ENCODE results near the gene DZIP1.

DZIP1 gene

DNA sequence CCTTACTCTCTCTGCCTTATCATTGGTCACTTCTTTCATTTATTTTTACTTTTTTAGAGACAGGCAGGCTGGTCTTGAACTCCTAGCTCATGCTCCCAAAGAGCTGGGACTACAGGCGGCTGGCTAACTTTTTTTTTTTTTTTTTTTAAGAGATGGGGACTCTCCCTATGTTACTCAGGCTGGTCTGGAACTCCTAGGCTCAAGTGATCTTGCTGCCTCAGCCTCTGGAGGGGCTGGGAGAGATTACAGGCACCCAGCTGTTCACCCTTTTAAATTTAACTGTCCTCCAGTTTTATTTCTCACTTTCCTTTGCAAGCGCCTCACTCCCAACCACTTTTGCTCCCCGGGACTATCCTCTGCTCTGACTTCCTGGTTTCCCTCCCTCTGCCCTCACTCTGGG, 97.6 kb downstream of the DZIP1 start:
- DNase-seq (ENCODE audit: low read depth in 2 of 2) = no peak

GRCh38 chr13:95544293-95544692, 100.2 kb downstream of the DZIP1 start:
- DNase-seq (ENCODE audit: low read depth in 2 of 2) = no peak

- no peak for DNase-seq (ENCODE audit: low read depth in 2 of 2)
These were observed 102.5 kb downstream of the DZIP1 start for GRCh38 chr13:95541911-95542474.

DNA sequence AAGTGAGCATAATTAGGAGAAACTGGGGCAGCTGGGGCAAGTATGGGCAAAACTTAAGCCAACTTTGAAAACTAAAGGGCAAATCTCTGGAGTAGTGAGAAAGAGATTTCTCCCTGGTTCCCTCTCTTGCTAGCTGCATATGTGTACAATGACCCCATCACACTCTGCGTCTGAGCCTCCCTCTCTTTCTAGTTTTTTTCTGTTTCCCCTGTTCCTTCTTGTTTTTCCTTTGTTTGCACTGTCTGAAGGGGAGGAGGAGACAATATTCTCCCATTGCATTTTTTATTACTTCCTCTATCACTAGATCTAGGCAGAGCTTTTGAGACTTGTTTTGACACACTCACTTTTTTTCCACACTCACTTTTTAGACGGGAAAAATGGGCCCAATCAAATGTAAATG, 103.2 kb downstream of the DZIP1 start:
- no peak for DNase-seq (ENCODE audit: low read depth in 2 of 2)

DNA sequence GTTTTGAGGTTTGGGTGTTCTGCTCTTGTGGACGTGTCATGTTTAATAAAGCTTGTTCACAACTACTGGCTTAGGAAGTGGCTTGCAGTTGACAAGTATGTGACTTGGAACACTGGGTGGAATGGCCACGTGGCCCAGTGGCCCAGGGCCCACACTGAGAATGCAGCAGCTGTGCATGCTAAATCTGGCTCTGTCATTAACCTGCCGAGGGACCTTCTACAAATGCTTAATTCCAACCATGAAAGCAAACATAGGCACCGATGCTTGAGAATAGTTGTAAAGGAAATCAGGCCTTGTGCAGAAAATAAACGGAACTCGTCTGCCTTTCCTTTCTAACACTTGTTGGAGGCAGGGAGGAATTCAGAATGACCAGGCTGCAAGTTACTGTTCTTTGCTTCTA, 103.6 kb downstream of the DZIP1 start:
- no peak for DNase-seq (ENCODE audit: low read depth in 2 of 2)

DNA sequence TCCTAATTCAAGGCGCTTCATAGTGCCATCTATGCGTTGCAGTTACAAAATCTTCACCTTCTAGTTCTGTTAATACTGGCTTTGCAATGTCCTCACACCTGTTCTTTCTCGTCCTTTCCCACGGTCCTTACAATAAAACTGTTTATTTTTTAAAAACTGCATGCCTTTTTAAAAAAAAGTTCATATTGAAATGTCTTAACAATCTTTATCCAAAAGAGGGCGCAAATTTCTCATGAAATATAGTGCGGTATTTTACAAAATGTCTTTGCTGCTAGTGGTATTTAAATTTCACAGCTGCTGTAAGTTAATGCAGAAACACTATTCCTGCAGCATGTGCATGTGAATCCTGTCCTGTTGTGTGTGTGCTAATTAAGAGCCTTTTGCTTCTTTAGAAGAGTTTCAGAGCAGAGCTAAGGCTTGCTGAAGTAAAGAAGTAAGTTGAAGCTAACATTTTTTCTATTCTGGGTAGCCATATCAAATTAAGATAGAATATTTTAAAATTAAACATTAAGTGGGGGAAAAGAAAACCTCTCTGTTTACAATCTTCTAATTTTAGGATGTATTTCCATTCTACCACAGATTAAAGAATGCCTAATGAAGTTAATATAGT, 107.8 kb downstream of the DZIP1 start:
- no peak for DNase-seq (ENCODE audit: low read depth in 2 of 2)

DNA sequence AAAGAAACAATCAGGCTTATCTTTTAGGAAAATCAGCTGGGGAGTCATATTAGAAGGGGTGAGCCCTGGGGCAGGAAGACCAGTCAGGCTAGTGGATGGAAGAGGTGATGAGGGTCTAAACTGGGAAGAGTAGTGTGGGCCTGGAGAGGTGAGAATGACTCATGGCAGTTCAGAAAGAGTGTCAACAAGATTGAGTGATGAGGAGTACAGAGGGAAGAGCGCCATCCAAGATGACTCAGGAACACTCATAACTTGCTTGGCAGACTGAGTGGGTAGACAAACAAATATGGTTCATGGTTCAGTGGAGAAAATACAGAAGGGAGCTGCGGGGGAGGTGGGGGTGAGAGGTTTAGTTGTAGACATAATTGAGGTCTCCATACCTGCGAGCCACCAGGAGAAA, 109.3 kb downstream of the DZIP1 start:
- DNase-seq (ENCODE audit: low read depth in 2 of 2) = no peak

- DNase-seq (ENCODE audit: low read depth in 2 of 2) = no peak
These were observed 110.9 kb downstream of the DZIP1 start for GRCh38 chr13:95533545-95534160.

DNA sequence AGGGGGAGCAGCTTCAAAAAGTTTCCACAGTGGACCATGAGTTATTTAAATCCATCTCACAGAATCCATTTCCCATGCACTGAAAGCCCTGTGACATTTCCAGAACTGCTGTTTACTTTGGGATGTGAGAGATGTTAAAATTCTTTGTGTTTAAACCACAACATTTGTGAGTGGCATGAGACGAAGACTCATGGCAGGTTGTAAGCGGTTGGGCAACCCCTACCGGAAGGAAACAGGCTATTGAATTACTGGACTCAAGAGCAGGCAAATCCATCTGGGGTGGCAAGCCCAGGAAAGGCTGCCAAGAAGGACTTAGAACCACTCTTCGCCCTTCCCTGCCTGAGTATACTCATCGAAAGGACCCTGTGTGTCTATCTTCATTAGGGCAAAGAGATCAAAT, 114.3 kb downstream of the DZIP1 start:
- no peak for DNase-seq (ENCODE audit: low read depth in 2 of 2)
